ENCODE measurements around the gene TP53BP2. TPM values are rescaled to one million over a fixed set of nuclear protein-coding genes. Genes with fewer than 3 reads are reported as not detected.

The TP53BP2 gene
- total RNA-seq, 1 donor, result 31.8 TPM

DNA sequence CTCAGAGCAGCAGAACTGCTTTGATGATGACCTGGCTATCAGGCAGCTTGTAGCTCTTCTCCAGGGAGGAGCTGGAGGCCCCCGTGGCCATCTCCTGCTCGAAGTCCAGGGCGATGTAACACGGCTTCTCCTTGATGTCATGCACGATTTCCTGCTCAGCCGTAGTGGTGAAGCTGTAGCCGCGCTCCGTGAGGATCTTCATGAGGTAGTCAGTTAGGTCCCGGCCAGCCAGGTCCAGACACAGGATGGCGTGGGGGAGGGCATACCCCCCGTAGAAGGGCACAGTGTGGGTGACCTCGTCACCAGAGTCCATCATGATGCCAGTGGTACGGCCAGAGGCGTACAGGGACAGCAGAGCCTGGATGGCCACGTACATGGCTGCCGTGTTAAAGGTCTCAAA, 18.3 kb upstream of the TP53BP2 start:
- TF ChIP-seq, protein P1, sequence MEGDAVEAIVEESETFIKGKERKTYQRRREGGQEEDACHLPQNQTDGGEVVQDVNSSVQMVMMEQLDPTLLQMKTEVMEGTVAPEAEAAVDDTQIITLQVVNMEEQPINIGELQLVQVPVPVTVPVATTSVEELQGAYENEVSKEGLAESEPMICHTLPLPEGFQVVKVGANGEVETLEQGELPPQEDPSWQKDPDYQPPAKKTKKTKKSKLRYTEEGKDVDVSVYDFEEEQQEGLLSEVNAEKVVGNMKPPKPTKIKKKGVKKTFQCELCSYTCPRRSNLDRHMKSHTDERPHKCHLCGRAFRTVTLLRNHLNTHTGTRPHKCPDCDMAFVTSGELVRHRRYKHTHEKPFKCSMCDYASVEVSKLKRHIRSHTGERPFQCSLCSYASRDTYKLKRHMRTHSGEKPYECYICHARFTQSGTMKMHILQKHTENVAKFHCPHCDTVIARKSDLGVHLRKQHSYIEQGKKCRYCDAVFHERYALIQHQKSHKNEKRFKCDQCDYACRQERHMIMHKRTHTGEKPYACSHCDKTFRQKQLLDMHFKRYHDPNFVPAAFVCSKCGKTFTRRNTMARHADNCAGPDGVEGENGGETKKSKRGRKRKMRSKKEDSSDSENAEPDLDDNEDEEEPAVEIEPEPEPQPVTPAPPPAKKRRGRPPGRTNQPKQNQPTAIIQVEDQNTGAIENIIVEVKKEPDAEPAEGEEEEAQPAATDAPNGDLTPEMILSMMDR (IDR thresholded peaks at IDR 0.05; ENCODE audit: extremely low read depth, low read depth, low read length), result no peak
- no peak overlapping the region for H3K4me3 ChIP-seq (ENCODE audit: insufficient read depth, low read length)
- no peak overlapping the region for H3K27ac ChIP-seq (ENCODE audit: low read depth, low read length)
- H4K20me1 ChIP-seq (ENCODE audit: insufficient read depth, low read length), result no peaks in the 10 kb centered on the region
- no peak overlapping the region for H3K4me2 ChIP-seq (ENCODE audit: insufficient read depth, low read length)
- peaks cover 16% of the 10 kb centered on the region for H3K27me3 ChIP-seq (ENCODE audit: insufficient read depth, low read length)
- H3K36me3 ChIP-seq (ENCODE audit: insufficient read depth, low read length), result no peaks in the 10 kb centered on the region
- no peak overlapping the region for H2AFZ ChIP-seq (ENCODE audit: low read length)
- DNase-seq (ENCODE audit: insufficient read length, low spot score, missing footprints), result no peak
- no peaks in the 10 kb centered on the region for H3K79me2 ChIP-seq (ENCODE audit: insufficient read depth, low read length)
- H3K9me3 ChIP-seq (ENCODE audit: low read depth, low read length), result no peaks in the 10 kb centered on the region
- H3K4me1 ChIP-seq (ENCODE audit: insufficient read depth, low read length), result no peaks in the 10 kb centered on the region

DNA sequence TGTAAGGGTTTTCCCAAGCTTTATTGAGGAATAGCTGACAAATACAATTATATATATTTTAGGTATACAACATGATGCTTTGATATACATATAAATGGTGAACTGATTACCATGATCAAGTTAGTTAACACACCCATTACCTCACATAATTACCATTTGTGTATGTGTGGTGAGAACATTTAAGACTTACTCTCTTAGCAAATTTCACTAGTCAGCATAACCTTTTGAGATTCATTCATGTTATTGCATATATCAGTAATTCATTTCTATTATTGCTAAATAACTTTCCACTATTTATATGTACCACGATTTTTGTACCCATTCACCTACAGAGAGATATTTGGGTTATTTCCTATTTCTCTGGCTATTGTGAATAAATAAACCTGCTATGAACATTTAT, 16.2 kb upstream of the TP53BP2 start:
- TF ChIP-seq, protein P1 (IDR thresholded peaks at IDR 0.05; ENCODE audit: extremely low read depth, low read depth, low read length), result no peak
- Histone ChIP-seq H3K27ac (ENCODE audit: low read depth, low read length) (no peak overlapping the region), H3K9me3 (ENCODE audit: low read depth, low read length) (no peaks in the 10 kb centered on the region), H3K4me2 (ENCODE audit: insufficient read depth, low read length) (no peak overlapping the region), H3K36me3 (ENCODE audit: insufficient read depth, low read length) (no peaks in the 10 kb centered on the region), H3K27me3 (ENCODE audit: insufficient read depth, low read length) (peaks cover 14% of the 10 kb centered on the region), H3K79me2 (ENCODE audit: insufficient read depth, low read length) (no peaks in the 10 kb centered on the region), H3K4me3 (ENCODE audit: insufficient read depth, low read length) (no peak overlapping the region), H2AFZ (ENCODE audit: low read length) (no peak overlapping the region), H3K4me1 (ENCODE audit: insufficient read depth, low read length) (no peaks in the 10 kb centered on the region), H4K20me1 (ENCODE audit: insufficient read depth, low read length) (no peaks in the 10 kb centered on the region)
- no peak for DNase-seq (ENCODE audit: insufficient read length, low spot score, missing footprints)

DNA sequence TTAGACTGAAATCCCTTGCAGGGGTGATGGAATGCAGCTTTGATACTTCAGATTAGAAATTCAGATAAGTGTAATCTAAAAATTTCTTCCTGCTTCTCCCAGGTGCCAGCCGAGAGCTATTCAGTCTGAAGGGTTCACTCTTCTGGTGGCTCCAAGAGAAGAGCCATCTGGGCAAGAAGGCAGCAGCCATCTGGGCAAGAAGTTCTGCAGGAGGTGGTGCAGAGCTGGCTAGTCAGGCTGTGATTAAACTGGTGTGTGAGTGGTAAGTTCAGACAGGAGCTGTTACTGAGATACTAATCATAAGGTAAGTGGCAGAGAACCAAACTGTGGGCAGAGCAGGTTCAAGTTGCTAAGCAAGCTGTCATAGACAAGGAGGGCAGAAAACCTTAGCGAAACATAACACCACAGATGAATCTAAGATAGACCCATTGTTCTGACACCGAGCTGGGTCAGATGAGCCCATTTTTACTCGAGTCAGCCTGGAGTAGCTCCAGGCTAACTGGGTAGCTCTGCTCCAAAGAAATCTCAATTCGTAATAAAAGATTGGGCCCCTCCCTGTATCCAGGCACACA, 14.4 kb upstream of the TP53BP2 start:
- Histone ChIP-seq H3K27ac (ENCODE audit: low read depth, low read length) (no peak overlapping the region), H3K4me3 (ENCODE audit: insufficient read depth, low read length) (no peak overlapping the region)
- TF ChIP-seq, protein P1 (IDR thresholded peaks at IDR 0.05; ENCODE audit: extremely low read depth, low read depth, low read length), result no peak

DNA sequence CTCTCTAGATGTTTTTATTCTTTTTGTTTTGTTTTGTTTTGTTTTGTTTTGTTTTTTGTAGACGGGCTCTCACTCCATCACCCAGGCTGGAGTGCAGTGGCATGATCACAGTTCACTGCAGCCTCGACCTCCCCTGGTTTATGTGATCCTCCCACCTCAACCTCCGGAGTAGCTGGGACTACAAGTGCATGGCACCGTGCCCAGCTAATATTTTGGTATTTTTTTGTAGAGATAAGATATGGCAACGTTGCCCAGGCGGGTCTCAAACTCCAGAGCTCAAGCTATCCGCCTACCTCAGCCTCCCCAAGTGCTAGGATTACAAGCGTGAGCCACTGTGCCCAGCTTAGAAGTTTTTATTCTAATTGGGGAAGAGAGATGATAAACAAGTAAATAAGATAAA, 13.3 kb upstream of the TP53BP2 start:
- Histone ChIP-seq H3K27ac (ENCODE audit: low read depth, low read length) (no peak overlapping the region), H3K4me1 (ENCODE audit: insufficient read depth, low read length) (no peaks in the 10 kb centered on the region), H3K4me2 (ENCODE audit: insufficient read depth, low read length) (no peak overlapping the region), H4K20me1 (ENCODE audit: insufficient read depth, low read length) (no peaks in the 10 kb centered on the region), H3K9me3 (ENCODE audit: low read depth, low read length) (no peaks in the 10 kb centered on the region), H3K27me3 (ENCODE audit: insufficient read depth, low read length) (peaks cover 14% of the 10 kb centered on the region), H3K4me3 (ENCODE audit: insufficient read depth, low read length) (no peak overlapping the region), H2AFZ (ENCODE audit: low read length) (no peak overlapping the region), H3K36me3 (ENCODE audit: insufficient read depth, low read length) (no peaks in the 10 kb centered on the region), H3K79me2 (ENCODE audit: insufficient read depth, low read length) (no peaks in the 10 kb centered on the region)
- TF ChIP-seq, protein P1 (IDR thresholded peaks at IDR 0.05; ENCODE audit: extremely low read depth, low read depth, low read length), result no peak
- DNase-seq (ENCODE audit: insufficient read length, low spot score, missing footprints), result no peak

More for the DNA sequence above, 14.4 kb upstream of the TP53BP2 start:
- Histone ChIP-seq H2AFZ (ENCODE audit: low read length) (no peak overlapping the region), H3K36me3 (ENCODE audit: insufficient read depth, low read length) (no peaks in the 10 kb centered on the region), H4K20me1 (ENCODE audit: insufficient read depth, low read length) (no peaks in the 10 kb centered on the region), H3K4me1 (ENCODE audit: insufficient read depth, low read length) (no peaks in the 10 kb centered on the region), H3K27me3 (ENCODE audit: insufficient read depth, low read length) (peaks cover 14% of the 10 kb centered on the region), H3K9me3 (ENCODE audit: low read depth, low read length) (no peaks in the 10 kb centered on the region), H3K4me2 (ENCODE audit: insufficient read depth, low read length) (no peak overlapping the region), H3K79me2 (ENCODE audit: insufficient read depth, low read length) (no peaks in the 10 kb centered on the region)
- no peak for DNase-seq (ENCODE audit: insufficient read length, low spot score, missing footprints)
